ENCODE measurements around the gene PARP12. TPM values are rescaled to one million over a fixed set of nuclear protein-coding genes. Genes with fewer than 3 reads are reported as not detected.

The PARP12 gene
- total and polyA plus RNA-seq, 9 of the 15 experiments (the other 6 are each of a cell fraction or from before 2014, with no cell fraction given): 4.6 to 40.4 (median 23.5) TPM

DNA sequence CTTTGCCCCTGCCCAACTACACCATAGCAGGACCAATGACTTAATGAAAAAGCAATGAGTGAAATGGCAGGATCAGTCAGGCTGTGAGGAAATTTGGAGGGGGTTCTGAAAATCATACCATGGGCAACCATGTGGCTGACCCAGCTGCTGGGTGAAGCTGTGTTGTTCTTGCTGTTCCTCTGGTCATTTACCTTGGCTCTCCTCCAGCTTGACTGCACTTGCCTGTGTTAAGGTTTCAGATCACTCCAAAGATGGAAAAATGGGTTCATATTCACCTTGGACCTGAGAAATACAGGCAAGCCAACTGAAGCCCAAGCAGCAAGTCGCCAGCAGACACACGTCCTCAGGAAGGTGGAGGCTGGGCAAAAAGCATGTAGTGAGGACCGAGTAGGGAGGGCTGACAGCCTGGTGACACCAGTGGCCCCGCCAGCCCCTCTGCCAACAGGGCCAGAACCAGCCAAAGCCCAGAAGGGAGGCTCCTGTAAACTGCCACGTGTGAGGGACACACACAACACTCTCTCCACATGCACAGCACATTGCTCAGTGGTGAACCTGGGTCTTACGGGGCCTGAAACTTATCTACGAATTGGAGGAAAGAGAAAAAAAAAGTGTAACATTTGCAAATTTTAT is 40.1 kb downstream of the PARP12 start (continued):
- TF ChIP-seq ZNF561 (CRISPR knock-in tag; conservative IDR thresholded peaks at IDR 0.05) (no peak), KLF10 (CRISPR knock-in tag; IDR thresholded peaks at IDR 0.05) (no peak), NCOA6 (IDR thresholded peaks at IDR 0.05) (no peak), ZNF830 (CRISPR knock-in tag; IDR thresholded peaks at IDR 0.05) (no peak)
- TF ChIP-seq, protein P1, sequence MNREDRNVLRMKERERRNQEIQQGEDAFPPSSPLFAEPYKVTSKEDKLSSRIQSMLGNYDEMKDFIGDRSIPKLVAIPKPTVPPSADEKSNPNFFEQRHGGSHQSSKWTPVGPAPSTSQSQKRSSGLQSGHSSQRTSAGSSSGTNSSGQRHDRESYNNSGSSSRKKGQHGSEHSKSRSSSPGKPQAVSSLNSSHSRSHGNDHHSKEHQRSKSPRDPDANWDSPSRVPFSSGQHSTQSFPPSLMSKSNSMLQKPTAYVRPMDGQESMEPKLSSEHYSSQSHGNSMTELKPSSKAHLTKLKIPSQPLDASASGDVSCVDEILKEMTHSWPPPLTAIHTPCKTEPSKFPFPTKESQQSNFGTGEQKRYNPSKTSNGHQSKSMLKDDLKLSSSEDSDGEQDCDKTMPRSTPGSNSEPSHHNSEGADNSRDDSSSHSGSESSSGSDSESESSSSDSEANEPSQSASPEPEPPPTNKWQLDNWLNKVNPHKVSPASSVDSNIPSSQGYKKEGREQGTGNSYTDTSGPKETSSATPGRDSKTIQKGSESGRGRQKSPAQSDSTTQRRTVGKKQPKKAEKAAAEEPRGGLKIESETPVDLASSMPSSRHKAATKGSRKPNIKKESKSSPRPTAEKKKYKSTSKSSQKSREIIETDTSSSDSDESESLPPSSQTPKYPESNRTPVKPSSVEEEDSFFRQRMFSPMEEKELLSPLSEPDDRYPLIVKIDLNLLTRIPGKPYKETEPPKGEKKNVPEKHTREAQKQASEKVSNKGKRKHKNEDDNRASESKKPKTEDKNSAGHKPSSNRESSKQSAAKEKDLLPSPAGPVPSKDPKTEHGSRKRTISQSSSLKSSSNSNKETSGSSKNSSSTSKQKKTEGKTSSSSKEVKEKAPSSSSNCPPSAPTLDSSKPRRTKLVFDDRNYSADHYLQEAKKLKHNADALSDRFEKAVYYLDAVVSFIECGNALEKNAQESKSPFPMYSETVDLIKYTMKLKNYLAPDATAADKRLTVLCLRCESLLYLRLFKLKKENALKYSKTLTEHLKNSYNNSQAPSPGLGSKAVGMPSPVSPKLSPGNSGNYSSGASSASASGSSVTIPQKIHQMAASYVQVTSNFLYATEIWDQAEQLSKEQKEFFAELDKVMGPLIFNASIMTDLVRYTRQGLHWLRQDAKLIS (CRISPR knock-in tag; IDR thresholded peaks at IDR 0.05): 0 out of 2 replicates have a peak, but pooled peaks have one; percentile 1

DNA sequence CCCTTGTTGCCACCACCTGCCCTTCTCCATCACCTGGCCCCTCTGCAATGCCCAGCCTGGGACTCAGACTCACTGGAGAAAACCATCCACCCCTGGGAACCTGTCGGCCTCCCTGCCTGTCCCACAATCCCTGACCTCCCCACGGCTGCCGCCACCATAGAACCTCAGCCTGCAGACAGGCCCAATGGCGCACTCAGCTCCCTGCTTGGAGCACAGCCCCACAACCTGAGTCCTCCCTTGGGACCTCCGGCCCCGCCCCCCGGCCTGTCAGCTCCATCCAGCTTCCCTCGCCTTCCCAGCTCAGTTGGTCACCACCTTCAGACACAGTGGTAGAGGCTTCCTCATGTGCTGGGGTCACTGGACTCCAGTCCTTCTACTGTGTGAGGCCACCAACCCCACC is 41.1 kb downstream of the PARP12 start:
- 71% methylated on average over 8 of the region's 8 CpGs for WGBS (ENCODE audit: insufficient coverage, low coverage, missing lambda C conversion rate)
- POLR2A ChIA-PET: interaction anchor here (0.6 to 1.0 kb wide), 4 partner anchors 8 to 311 kb away, joined by 3 to 4 read pairs (median 3); no protein-coding TSS in a partner anchor

More for the DNA sequence above, 41.1 kb downstream of the PARP12 start:
- Histone ChIP-seq H3K4me3 (no peak overlapping the region), H3K9ac (ENCODE audit: insufficient read depth in 1 of 2, low read depth in 2 of 2, low read length in 2 of 2) (peak overlapping the region in 1 of 2 experiments; percentile 17; a peak in 1 of 4 replicates), H3K4me1 (replicated peaks in 1 of 2; ENCODE audit: control insufficient read depth in 2 of 2, insufficient read depth in 2 of 2, low read length in 2 of 2) (peaks cover 0 to 13% of the 10 kb centered on the region in 2 experiments; a peak in 1 of 5 replicates), H3K27me3 (ENCODE audit: control insufficient read depth in 2 of 2, insufficient read depth in 2 of 2, low read length in 2 of 2) (peaks cover under 1 to 10% of the 10 kb centered on the region in 2 experiments; a peak in 3 of 5 replicates), H4K20me1 (replicated peaks; ENCODE audit: control insufficient read depth, insufficient read depth, low read length) (peaks cover 6% of the 10 kb centered on the region; the same call in 1 of the 2 replicates), H3K9me3 (replicated peaks; ENCODE audit: control insufficient read depth, insufficient read depth, low read depth, low read length) (no peaks in the 10 kb centered on the region), H3K36me3 (ENCODE audit: control insufficient read depth, insufficient read depth, low read length) (peaks cover 10% of the 10 kb centered on the region; the same call in 1 of the 3 replicates), H3K27ac (ENCODE audit: extremely low read depth, low read depth, low read length) (no peak overlapping the region), H3K9me1 (ENCODE audit: control insufficient read depth, insufficient read depth, low read length) (no peaks in the 10 kb centered on the region), H2AFZ (ENCODE audit: low read depth, low read length) (no peak overlapping the region), H3K79me2 (ENCODE audit: control insufficient read depth, insufficient read depth, low read length) (no peaks in the 10 kb centered on the region), H3K4me2 (ENCODE audit: insufficient read depth, low read length) (no peak overlapping the region)
- CTCF ChIA-PET (ENCODE audit: low intra/inter-chr PET ratio): no interaction called here
- FAIRE-seq (no peak), DNase-seq (ENCODE audit: extremely low read depth in 1 of 4, low spot score in 3 of 4) (no peak), ATAC-seq (no peak)
- no TSS peak for BruUV-seq (replicated peaks)
- intact Hi-C loops (cut with micrococcal nuclease): no loop called here
- in situ Hi-C loops (cut with MboI): no loop called here
- peak; percentile 51; the same call in 1 of the 2 replicates for TF ChIP-seq ZNF263 (CRISPR knock-in tag; IDR thresholded peaks at IDR 0.05; ENCODE audit: borderline replicate concordance)
- no peak for TF ChIP-seq ARID2 (IDR thresholded peaks at IDR 0.05)
- TF ChIP-seq TEAD4 (IDR thresholded peaks at IDR 0.05; ENCODE audit: low read length): no peak
- 0 out of 2 replicates have a peak, but pooled peaks have one; percentile 8 for TF ChIP-seq TEAD4 (CRISPR knock-in tag; IDR thresholded peaks at IDR 0.05; ENCODE audit: borderline replicate concordance)
- TF ChIP-seq, protein P2, sequence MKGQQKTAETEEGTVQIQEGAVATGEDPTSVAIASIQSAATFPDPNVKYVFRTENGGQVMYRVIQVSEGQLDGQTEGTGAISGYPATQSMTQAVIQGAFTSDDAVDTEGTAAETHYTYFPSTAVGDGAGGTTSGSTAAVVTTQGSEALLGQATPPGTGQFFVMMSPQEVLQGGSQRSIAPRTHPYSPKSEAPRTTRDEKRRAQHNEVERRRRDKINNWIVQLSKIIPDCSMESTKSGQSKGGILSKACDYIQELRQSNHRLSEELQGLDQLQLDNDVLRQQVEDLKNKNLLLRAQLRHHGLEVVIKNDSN (CRISPR knock-in tag; IDR thresholded peaks at IDR 0.05): 0 out of 2 replicates have a peak, but pooled peaks have one; percentile 30
- TF ChIP-seq LCOR (CRISPR knock-in tag; IDR thresholded peaks at IDR 0.05): no peak
- 0 out of 4 replicates have a peak, but pooled peaks of 1 of the 2 experiments have one; percentile 31 for TF ChIP-seq TEAD1 (CRISPR knock-in tag; IDR thresholded peaks at IDR 0.05)
- peak; percentile 54 for TF ChIP-seq POLR2G (IDR thresholded peaks at IDR 0.05; ENCODE audit: low read depth, low read length)
- TF ChIP-seq ZNF143 (CRISPR knock-in tag; IDR thresholded peaks at IDR 0.05): 0 out of 2 replicates have a peak, but pooled peaks have one; percentile 41

Data from K562 (cell line).